Measurements from ENCODE around the gene PRM3. TPM values are rescaled to one million over a fixed set of nuclear protein-coding genes. Genes with fewer than 3 reads are reported as not detected.

PRM3 gene
- total RNA-seq, 2 donors from 2014 or later: not detected

- ATAC-seq (peak; percentile 89 to 90), DNase-seq (ENCODE audit: low spot score) (peak; percentile 98)
- H3K36me3 Mint-ChIP-seq: no peaks in the 10 kb centered on the region
- H3K4me1 Mint-ChIP-seq (ENCODE audit: low read depth in 2 of 2): peaks cover 68 to 81% of the 10 kb centered on the region in 2 donors
- H3K27me3 Mint-ChIP-seq: no peaks in the 10 kb centered on the region
- H3K4me3 Mint-ChIP-seq: peak overlapping the region; percentile 91
- H3K27ac Mint-ChIP-seq: peak overlapping the region; percentile 91 to 94
- no peaks in the 10 kb centered on the region for H3K9me3 Mint-ChIP-seq
Measured at GRCh38 chr16:11232852-11233726, 40.3 kb downstream of the PRM3 start.

DNA sequence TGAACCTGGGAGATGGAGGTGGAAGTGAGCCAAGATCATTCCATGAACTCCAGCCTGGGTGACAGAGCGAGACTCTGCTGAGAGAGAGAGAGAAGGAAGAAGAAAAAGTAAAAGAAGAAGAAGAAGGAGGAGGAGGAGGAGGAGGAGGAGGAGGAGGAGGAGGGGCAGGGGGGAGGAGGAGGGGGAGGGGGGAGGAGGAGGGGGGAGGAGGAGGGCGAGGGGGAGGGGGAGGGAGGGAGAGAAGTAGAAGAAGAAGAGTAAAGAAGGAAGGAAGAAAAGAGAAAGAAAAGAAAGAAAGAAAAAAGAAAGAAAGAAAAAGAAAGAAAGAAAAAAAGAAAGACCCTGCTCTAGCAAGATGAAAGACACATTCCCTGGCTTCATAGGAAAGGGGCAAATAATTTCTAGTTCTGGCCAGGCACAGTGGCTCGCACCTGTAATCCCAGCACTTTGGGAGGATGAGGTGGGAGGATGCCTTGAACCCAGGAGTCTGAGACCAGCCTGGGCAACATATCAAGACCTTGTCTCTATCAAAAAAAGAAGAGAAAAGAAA, 41.1 kb downstream of the PRM3 start:
- Mint-ChIP-seq H3K9me3 (no peaks in the 10 kb centered on the region), H3K4me1 (ENCODE audit: low read depth in 2 of 2) (peaks cover 64 to 76% of the 10 kb centered on the region in 2 donors), H3K27ac (peak overlapping the region; percentile 91 to 94), H3K27me3 (no peaks in the 10 kb centered on the region), H3K36me3 (no peaks in the 10 kb centered on the region), H3K4me3 (peak overlapping the region; percentile 91)
- no peak for DNase-seq (ENCODE audit: low spot score)
- ATAC-seq: no peak

DNA sequence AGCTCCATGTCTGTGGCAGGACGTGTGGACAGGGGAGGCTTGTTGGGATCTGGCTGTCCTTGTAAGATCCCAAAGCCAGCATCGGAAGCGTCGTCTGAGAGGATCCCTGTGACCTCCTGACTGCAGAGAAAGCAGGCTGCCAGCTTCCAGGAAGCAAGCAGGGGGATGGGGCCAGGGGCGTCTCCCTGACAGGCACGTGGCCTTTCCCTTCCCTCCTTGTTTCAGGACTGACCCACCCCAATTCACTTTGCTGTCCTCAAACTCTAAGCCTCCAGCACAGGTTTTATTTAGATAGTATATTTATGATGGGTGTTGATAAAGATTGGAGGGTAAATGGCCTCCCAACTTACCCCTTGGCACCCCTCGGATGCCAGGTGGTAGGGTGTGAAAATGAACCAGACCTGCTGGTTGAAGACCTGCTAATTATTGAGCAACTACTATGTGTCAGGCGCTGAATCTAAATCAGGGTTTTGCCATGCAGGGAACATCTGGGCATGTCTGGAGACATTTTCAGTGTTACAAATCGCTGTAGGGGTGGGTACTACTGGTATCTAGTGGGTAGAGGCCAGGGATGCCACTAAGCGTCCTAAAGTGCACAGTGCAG, 42.0 kb downstream of the PRM3 start:
- peak overlapping the region; percentile 91 for H3K4me3 Mint-ChIP-seq
- H3K27me3 Mint-ChIP-seq: no peaks in the 10 kb centered on the region

GRCh38 chr16:11229906-11230305, 43.5 kb downstream of the PRM3 start:
- Mint-ChIP-seq H3K4me3 (no peak overlapping the region), H3K27ac (peak overlapping the region; percentile 91 to 94), H3K9me3 (no peaks in the 10 kb centered on the region), H3K4me1 (ENCODE audit: low read depth in 2 of 2) (peaks cover 60 to 75% of the 10 kb centered on the region in 2 donors), H3K36me3 (no peaks in the 10 kb centered on the region), H3K27me3 (no peaks in the 10 kb centered on the region)
- DNase-seq (ENCODE audit: low spot score): no peak
- no peak for ATAC-seq

More for the DNA sequence above, 42.0 kb downstream of the PRM3 start:
- ATAC-seq (no peak), DNase-seq (ENCODE audit: low spot score) (no peak)
- Mint-ChIP-seq H3K4me1 (ENCODE audit: low read depth in 2 of 2) (peaks cover 57 to 68% of the 10 kb centered on the region in 2 donors), H3K9me3 (no peaks in the 10 kb centered on the region), H3K36me3 (no peaks in the 10 kb centered on the region), H3K27ac (peak overlapping the region; percentile 91 to 94)

- H3K27ac Mint-ChIP-seq: peak overlapping the region; percentile 91 to 94
- peaks cover 61 to 75% of the 10 kb centered on the region in 2 donors for H3K4me1 Mint-ChIP-seq (ENCODE audit: low read depth in 2 of 2)
- no peaks in the 10 kb centered on the region for H3K9me3 Mint-ChIP-seq
- DNase-seq (ENCODE audit: low spot score) (no peak), ATAC-seq (no peak)
- no peaks in the 10 kb centered on the region for H3K36me3 Mint-ChIP-seq
- H3K27me3 Mint-ChIP-seq: no peaks in the 10 kb centered on the region
- no peak overlapping the region for H3K4me3 Mint-ChIP-seq
Measured at GRCh38 chr16:11229432-11229831, 44.0 kb downstream of the PRM3 start.

- no peaks in the 10 kb centered on the region for H3K36me3 Mint-ChIP-seq
- ATAC-seq (no peak), DNase-seq (ENCODE audit: low spot score) (no peak)
- H3K27ac Mint-ChIP-seq: peak overlapping the region; percentile 93 to 95
- H3K9me3 Mint-ChIP-seq: no peaks in the 10 kb centered on the region
- peaks cover 44 to 57% of the 10 kb centered on the region in 2 donors for H3K4me1 Mint-ChIP-seq (ENCODE audit: low read depth in 2 of 2)
- peak overlapping the region; percentile 82 for H3K4me3 Mint-ChIP-seq
- H3K27me3 Mint-ChIP-seq: no peaks in the 10 kb centered on the region
Measured at GRCh38 chr16:11225677-11226549, 47.5 kb downstream of the PRM3 start.

DNA sequence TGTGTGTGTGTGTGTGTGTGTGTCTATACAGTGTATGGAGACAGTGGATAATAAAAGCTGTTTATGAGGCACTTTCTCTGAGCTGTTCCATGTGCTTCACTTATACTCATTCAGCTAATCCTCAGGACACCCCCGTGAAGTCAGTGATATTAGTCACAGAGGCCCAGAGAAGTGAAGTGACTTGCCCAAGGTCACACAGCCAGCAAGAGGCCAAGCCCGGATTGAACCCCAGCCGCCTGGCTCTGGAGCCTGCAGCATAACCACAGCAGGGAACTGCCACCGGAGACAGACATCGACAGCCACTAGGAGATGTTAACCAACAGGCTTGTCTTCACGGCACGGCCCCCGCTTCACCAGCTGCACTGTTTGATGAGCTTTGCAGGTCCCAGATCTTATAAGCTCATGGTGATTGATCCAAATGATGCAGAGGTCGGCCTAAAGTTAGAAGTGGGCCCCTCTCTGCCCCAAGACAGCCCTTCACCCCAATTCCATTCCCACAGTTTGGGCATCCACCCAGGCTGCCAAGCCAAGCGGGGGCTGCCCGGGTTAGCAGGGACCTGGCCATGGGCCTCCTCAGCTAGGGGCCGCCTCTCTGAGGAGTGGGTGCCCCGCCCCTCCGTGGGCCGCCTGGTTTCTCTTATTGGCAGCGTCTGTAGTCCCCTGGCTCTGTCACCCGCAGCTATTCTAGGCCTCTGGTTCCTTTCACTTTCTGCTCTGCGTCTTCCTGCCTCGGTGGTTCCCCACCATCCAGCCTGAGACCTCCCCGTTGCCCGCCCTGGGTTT, 48.3 kb downstream of the PRM3 start:
- H3K4me3 Mint-ChIP-seq: peak overlapping the region; percentile 82
- ATAC-seq (peak; percentile 88 to 89), DNase-seq (ENCODE audit: low spot score) (peak; percentile 92)
- H3K36me3 Mint-ChIP-seq: no peaks in the 10 kb centered on the region
- no peaks in the 10 kb centered on the region for H3K27me3 Mint-ChIP-seq
- no peaks in the 10 kb centered on the region for H3K9me3 Mint-ChIP-seq
- H3K4me1 Mint-ChIP-seq (ENCODE audit: low read depth in 2 of 2): peaks cover 47 to 61% of the 10 kb centered on the region in 2 donors
- H3K27ac Mint-ChIP-seq: peak overlapping the region; percentile 93 to 95

DNA sequence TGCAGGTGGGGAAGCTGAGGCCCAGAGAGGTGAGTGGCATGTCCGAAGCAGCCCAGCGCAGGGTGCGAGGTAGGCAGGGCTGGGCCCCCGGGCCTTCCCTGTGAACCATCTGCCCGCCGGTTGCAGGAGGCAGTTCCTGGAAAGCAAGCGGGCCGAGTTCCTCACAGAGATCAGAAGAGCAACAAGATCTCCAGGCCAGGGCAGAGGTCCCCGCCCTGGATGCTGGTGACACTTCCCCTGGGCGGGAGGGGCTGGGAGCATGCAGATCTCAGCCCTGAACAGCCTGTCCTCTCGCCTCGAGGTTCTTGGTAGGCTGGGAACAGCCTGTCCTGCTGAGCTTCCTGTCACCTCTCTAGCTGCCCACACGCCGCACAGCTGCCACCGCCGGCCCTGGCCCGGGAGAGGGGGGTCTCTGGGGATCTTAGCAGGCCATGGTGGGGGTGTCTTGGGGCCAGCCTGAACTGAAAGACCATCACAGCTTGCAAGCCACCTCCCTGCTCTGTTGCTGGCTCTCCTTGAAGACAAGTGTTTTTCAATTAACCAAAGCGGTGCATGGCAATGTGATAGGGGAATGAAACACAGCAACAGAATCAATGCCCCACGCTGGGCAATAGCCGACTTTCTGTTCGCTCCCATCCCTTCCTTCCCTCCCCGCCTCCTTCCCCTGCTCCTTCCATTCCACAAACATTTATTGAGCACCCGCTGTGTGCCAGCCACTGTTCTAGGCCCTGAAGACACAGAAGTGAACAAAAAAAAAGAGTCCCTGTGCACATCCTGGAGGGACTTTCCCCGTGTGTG, 49.1 kb downstream of the PRM3 start:
- DNase-seq (ENCODE audit: low spot score) (peak; percentile 90), ATAC-seq (peak; percentile 74 to 76)
- Mint-ChIP-seq H3K27me3 (no peaks in the 10 kb centered on the region), H3K27ac (peak overlapping the region; percentile 93 to 95), H3K4me1 (ENCODE audit: low read depth in 2 of 2) (peaks cover 46 to 59% of the 10 kb centered on the region in 2 donors), H3K4me3 (peak overlapping the region; percentile 82), H3K9me3 (peaks cover under 1% of the 10 kb centered on the region), H3K36me3 (peaks cover under 1% of the 10 kb centered on the region)

Other genes with a start within 250 kb of the PRM3 start
- gene SOCS1, start 17.4 kb downstream of the PRM3 start, total RNA-seq: 100 to 1,000 TPM; 199 to 299 TPM
- not detected for gene TNP2, start 4.3 kb downstream of the PRM3 start, total RNA-seq
- gene PRM2, start 2.9 kb upstream of the PRM3 start, total RNA-seq: not detected
- gene PRM1, start 7.7 kb upstream of the PRM3 start, total RNA-seq: not detected
- 10 to 100 TPM; 11.6 to 15.2 TPM for gene RMI2, start 71.8 kb upstream of the PRM3 start, total RNA-seq